WERI-Rb-1 (cell line): Measurements from ENCODE around the gene MAJIN.

ENCODE experiments used
- DNase-seq: peaks from one replicate; pipeline ENCODE4 v3.0.0-alpha.2; 2020
- H3K27ac ChIP-seq: fragments of 250-450 bp; sonication (Bioruptor Pico); 2 replicates; pipeline ENCODE4 v1.5.1; 2020; ENCODE audit warnings: mild to moderate bottlenecking, moderate library complexity
- H3K27me3 ChIP-seq: fragments of 250-450 bp; sonication (Bioruptor Pico); 2 replicates; pipeline ENCODE4 v1.5.1; 2021; ENCODE audit warnings: mild to moderate bottlenecking, low read depth, moderate library complexity; ENCODE audit not compliant: insufficient read depth, severe bottlenecking
- H3K36me3 ChIP-seq: fragments of 250-450 bp; sonication (Bioruptor Pico); 2 replicates; pipeline ENCODE4 v1.5.1; 2020; ENCODE audit warnings: mild to moderate bottlenecking, moderate library complexity
- H3K4me3 ChIP-seq: 2 replicates; pipeline ENCODE4 v1.5.1; 2011; ENCODE audit warnings: low read depth, mild to moderate bottlenecking, control low read depth, low read length
- H3K9me3 ChIP-seq: fragments of 250-450 bp; sonication (Bioruptor Pico); 2 replicates; pipeline ENCODE4 v1.5.1; 2021; ENCODE audit warnings: mild to moderate bottlenecking, moderate library complexity; ENCODE audit not compliant: severe bottlenecking
- TF ChIP-seq, protein P1 (sequence below): IDR thresholded peaks from 2 replicates; pipeline ENCODE4 v1.5.1; 2011; ENCODE audit warnings: low read depth, mild to moderate bottlenecking, control low read depth, inconsistent platforms, low read length

Gene MAJIN

DNA sequence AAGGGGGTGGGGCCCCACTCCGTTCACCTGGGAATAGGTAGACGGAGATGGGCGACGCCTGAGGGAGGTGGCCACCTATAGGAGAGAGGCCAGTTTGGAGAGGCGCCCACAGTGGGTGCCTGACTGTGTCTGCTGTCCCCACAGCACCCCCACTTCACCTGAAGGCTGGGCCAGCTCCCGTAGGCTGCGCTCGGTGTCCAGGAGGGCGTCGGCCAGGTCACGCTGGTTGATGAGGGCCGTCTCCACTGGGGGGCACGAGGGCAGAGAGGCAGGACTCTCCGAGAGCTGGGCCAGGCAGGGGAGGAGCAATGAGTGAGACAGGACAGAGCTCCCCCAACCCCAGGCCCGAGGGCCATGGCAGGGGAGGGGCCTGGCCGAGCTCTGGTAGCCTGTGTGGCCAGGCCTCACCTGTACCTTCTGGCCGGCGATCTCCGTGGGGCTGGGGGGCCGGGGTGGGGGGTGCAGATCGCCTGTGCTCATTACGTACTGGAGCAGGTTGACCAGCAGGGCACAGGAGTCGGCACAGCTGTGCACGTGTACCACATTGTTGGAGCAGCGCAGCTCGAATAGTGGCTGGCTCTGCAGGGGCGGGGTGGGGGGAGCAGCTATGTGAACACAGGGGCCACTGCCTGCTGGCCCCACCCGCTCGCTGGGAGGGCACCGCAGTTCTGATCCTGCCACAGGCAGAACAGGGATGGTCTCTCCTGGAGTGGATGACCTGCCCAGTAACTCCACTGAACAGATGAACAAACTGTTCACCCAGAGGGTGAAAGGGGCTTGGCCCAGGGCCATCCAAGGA is 69.6 kb downstream of the MAJIN start:
- Histone ChIP-seq H3K27me3 (no peaks in the 10 kb centered on the region), H3K36me3 (peaks cover 24% of the 10 kb centered on the region), H3K9me3 (no peaks in the 10 kb centered on the region), H3K4me3 (no peak overlapping the region), H3K27ac (no peak overlapping the region)
- TF ChIP-seq, protein P1, sequence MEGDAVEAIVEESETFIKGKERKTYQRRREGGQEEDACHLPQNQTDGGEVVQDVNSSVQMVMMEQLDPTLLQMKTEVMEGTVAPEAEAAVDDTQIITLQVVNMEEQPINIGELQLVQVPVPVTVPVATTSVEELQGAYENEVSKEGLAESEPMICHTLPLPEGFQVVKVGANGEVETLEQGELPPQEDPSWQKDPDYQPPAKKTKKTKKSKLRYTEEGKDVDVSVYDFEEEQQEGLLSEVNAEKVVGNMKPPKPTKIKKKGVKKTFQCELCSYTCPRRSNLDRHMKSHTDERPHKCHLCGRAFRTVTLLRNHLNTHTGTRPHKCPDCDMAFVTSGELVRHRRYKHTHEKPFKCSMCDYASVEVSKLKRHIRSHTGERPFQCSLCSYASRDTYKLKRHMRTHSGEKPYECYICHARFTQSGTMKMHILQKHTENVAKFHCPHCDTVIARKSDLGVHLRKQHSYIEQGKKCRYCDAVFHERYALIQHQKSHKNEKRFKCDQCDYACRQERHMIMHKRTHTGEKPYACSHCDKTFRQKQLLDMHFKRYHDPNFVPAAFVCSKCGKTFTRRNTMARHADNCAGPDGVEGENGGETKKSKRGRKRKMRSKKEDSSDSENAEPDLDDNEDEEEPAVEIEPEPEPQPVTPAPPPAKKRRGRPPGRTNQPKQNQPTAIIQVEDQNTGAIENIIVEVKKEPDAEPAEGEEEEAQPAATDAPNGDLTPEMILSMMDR = no peak
- DNase-seq = no peak

- no peak overlapping the region for H3K27ac ChIP-seq
- H3K9me3 ChIP-seq = no peaks in the 10 kb centered on the region
- no peak for DNase-seq
- H3K27me3 ChIP-seq = no peaks in the 10 kb centered on the region
- peaks cover 28% of the 10 kb centered on the region for H3K36me3 ChIP-seq
- TF ChIP-seq, protein P1 = no peak
- H3K4me3 ChIP-seq = no peak overlapping the region
Observed at GRCh38 chr11:64900774-64901173, 71.1 kb downstream of the MAJIN start.

DNA sequence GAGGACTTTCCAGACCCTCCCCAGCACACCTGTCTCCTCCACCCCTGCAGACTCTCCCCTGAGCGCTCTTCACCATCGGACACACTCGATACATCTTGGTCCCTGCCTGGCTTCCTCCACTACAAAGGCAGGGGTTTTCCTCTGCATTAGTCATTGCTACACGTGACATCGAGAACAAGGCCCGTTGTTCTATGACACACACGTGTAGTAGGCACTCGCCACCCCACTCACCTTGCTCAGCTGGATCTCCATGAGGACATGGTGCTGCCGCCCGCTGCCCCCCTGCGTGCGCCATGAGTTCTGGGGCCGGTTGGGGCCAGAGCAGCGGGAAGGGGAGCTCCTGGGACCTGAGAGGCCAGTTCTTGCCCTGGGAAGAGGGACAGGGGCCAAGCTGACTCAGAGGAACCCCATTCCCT is 71.6 kb downstream of the MAJIN start:
- no peak overlapping the region for H3K4me3 ChIP-seq
- no peak overlapping the region for H3K27ac ChIP-seq
- no peaks in the 10 kb centered on the region for H3K27me3 ChIP-seq
- no peak for DNase-seq
- H3K36me3 ChIP-seq = peaks cover 23% of the 10 kb centered on the region
- TF ChIP-seq, protein P1 = no peak
- H3K9me3 ChIP-seq = no peaks in the 10 kb centered on the region

DNA sequence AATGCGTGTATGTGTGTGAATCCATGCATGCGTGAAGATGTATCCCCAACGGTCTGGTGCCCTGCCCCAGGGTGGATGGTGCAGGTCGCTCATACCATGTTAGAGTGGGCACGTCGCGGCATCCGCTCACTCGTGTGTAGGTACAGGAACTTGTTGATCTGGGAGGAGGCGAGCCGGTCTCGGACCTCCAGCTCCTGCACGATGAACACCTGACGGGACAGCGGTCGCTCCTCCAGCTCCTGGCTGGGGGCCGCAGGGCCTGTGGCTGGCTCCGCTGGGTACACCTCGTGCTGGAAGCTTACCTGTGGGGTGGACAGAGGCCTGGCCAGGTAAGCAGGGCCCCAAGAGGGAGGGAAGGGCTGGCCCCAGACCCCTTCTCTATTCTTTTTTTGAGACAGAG is 73.4 kb downstream of the MAJIN start:
- H3K4me3 ChIP-seq = no peak overlapping the region
- TF ChIP-seq, protein P1 = no peak
- H3K36me3 ChIP-seq = peaks cover 22% of the 10 kb centered on the region
- DNase-seq = no peak
- H3K9me3 ChIP-seq = no peaks in the 10 kb centered on the region
- H3K27ac ChIP-seq = no peak overlapping the region
- no peaks in the 10 kb centered on the region for H3K27me3 ChIP-seq

DNA sequence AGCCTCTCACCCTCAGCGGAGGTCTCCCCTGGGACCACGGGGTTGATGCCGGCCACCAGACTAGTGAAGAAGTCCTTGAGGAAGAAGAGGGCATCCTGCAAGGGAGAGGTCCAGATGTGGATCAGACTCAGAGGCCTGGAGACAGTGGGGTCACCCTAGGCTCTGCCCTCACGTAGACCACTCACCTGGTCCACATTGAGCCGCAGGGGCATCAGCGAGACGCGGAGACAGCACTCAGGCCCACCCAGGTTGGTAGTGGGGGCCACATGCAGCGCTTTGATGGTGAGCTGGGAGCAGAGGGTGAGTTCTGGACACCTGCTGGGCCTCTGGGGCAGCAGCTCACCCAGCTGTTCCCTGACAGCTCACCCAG is 73.8 kb downstream of the MAJIN start:
- H3K27ac ChIP-seq = no peak overlapping the region
- DNase-seq = no peak
- H3K4me3 ChIP-seq = no peak overlapping the region
- no peaks in the 10 kb centered on the region for H3K27me3 ChIP-seq
- TF ChIP-seq, protein P1 = no peak
- no peaks in the 10 kb centered on the region for H3K9me3 ChIP-seq
- H3K36me3 ChIP-seq = peaks cover 22% of the 10 kb centered on the region
